Neural cell (in vitro differentiated cells): ENCODE data around the gene NSF. TPM values are rescaled to one million over a fixed set of nuclear protein-coding genes. Genes with fewer than 3 reads are reported as not detected.
"Not testable (repeated sequence)": the region's sequence is repeated elsewhere in the genome, so short reads cannot be mapped to it uniquely, and the experiment has no call there.

Experiments used
- H2AFZ ChIP-seq: fragments of 200-600, 300-800 bp; sonication (generic), shearing (Covaris generic); 2 replicates; pipeline ENCODE4 v1.6.0; 2014; ENCODE audit warnings: low read depth, mild to moderate bottlenecking, antibody characterized with exemption, low read length, moderate library complexity
- H3F3A ChIP-seq: fragments of 200-600 bp; shearing (Covaris generic); 2 replicates; pipeline ENCODE4 v1.6.1; 2016; ENCODE audit warnings: mild to moderate bottlenecking, moderate library complexity, mixed read lengths, antibody characterized with exemption, low read length; ENCODE audit not compliant: insufficient read depth, poor library complexity, severe bottlenecking
- H3K27ac ChIP-seq: fragments of 200-600, 300-800 bp; sonication (generic), shearing (Covaris generic); 2 replicates; pipeline ENCODE4 v1.5.1; 2014; ENCODE audit warnings: mild to moderate bottlenecking, low read length, moderate library complexity
- H3K27me3 ChIP-seq: fragments of 300-800, 200-600 bp; sonication (generic), shearing (Covaris generic); 2 replicates; pipeline ENCODE4 v1.6.0; 2014; ENCODE audit warnings: mild to moderate bottlenecking, low read depth, low read length, moderate library complexity; ENCODE audit not compliant: insufficient read depth
- H3K36me3 ChIP-seq: fragments of 300-800, 200-600 bp; sonication (generic), shearing (Covaris generic); 2 replicates; pipeline ENCODE4 v1.5.1; 2014; ENCODE audit warnings: mild to moderate bottlenecking, antibody characterized with exemption, low read length, moderate library complexity; ENCODE audit not compliant: insufficient read depth
- H3K4me2 ChIP-seq: fragments of 300-800, 200-600 bp; sonication (generic), shearing (Covaris generic); 2 replicates; pipeline ENCODE4 v1.6.0; 2014; ENCODE audit warnings: mild to moderate bottlenecking, low read length
- H3K4me3 ChIP-seq: fragments of 300-800, 200-600 bp; sonication (generic), shearing (Covaris generic); 2 replicates; pipeline ENCODE4 v1.5.1; 2014; ENCODE audit warnings: mild to moderate bottlenecking, low read length, moderate library complexity
- H3K79me2 ChIP-seq: fragments of 200-600 bp; shearing (Covaris generic); replicated peaks from 2 replicates; pipeline ENCODE4 v1.6.0; 2014; ENCODE audit warnings: mild to moderate bottlenecking, low read length, moderate library complexity; ENCODE audit not compliant: insufficient read depth
- H3K9ac ChIP-seq: fragments of 300-800, 200-600 bp; sonication (generic), shearing (Covaris generic); 2 replicates; pipeline ENCODE4 v1.6.1; 2016; ENCODE audit warnings: mild to moderate bottlenecking, low read length, mixed read lengths
- H3K9me2 ChIP-seq: fragments of 200-600 bp; shearing (Covaris generic); 2 replicates; pipeline ENCODE4 v1.6.1; 2016; ENCODE audit warnings: mild to moderate bottlenecking, low read length, mixed read lengths; ENCODE audit not compliant: insufficient read depth
- H3K9me3 ChIP-seq: fragments of 200-600, 300-800 bp; sonication (generic), shearing (Covaris generic); 2 replicates; pipeline ENCODE4 v1.6.1; 2016; ENCODE audit warnings: mild to moderate bottlenecking, mixed run types, low read length, moderate library complexity, mixed read lengths
- H4K20me1 ChIP-seq: fragments of 200-600 bp; shearing (Covaris generic); 2 replicates; pipeline ENCODE4 v1.6.1; 2016; ENCODE audit warnings: mild to moderate bottlenecking, mixed run types; ENCODE audit not compliant: insufficient read depth
- polyA plus RNA-seq: library from polyadenylated mRNA; depleted of rRNA; stranded (reverse); fragments of >200 nt; gene quantifications from 2 replicates; pipeline ENCODE4 v1.2.3, GENCODE V29; 2014

NSF gene
- polyA plus RNA-seq, 1 donor from 2014 or later, result 98.6 TPM

DNA sequence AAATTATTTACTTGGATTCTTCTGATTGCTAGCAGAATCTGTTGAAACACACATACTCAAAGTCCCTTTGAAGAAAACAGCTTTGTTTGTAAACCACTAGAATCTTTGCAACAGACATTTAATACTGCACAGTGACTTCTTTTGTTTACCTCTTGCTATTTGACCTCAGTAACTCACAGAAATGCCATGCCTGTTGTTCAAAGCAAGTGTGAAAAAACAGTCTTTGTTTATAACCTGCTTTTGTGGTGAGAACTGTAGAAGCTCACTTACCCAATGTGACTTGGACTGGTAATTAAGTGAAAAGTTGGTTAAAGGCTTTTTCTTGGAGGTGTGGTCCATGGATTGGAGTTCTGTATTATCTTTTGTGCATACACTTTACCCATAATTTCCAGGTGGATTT, 44.4 kb downstream of the NSF start:
- not testable (repeated sequence) for H3K36me3 ChIP-seq, H3K9me2 ChIP-seq, H3K4me3 ChIP-seq, H3K27me3 ChIP-seq, H3K79me2 ChIP-seq, H3K9ac ChIP-seq, H2AFZ ChIP-seq, H3K4me2 ChIP-seq, H3K27ac ChIP-seq, H3K9me3 ChIP-seq, H3F3A ChIP-seq, H4K20me1 ChIP-seq

DNA sequence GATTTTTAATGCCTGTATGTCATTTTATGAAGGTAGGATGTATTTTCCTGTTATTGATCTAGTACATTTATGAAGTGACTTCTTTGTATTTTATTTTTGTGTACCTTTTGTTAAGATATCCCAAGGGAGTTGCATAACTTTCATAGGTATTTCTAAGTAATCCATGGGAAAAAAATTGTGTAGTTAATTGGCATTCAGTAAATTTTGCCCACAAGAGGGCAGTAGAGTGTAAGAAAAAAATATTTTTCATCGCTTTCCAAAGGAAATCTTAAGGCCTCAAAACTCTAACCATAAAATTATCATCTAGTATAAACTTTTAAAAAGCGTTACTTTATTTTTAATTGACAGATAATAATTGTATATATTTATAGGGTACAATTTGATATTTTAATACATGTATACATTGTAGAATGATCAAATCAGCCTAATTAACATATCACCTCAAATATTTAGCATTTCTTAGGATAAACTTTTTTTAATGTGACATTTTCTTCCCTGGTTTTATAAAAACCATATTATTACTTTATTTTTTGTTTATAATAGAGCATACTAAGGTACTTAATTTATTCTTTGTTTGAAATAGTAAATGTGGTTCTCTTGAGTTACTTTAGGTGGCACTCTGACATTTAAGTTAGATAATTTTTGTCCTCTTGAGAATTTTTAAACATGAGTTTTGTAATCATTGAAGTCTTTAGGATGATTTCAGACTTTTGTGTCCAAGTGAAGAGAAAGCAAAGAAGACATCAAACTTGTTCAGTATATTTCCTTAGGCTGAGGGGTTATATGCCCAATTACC, 51.6 kb downstream of the NSF start:
- not testable (repeated sequence) for H3K27me3 ChIP-seq, H3K79me2 ChIP-seq, H3K4me3 ChIP-seq, H2AFZ ChIP-seq, H3K36me3 ChIP-seq, H3F3A ChIP-seq, H3K9me2 ChIP-seq, H3K9me3 ChIP-seq, H3K9ac ChIP-seq, H3K27ac ChIP-seq, H3K4me2 ChIP-seq, H4K20me1 ChIP-seq

DNA sequence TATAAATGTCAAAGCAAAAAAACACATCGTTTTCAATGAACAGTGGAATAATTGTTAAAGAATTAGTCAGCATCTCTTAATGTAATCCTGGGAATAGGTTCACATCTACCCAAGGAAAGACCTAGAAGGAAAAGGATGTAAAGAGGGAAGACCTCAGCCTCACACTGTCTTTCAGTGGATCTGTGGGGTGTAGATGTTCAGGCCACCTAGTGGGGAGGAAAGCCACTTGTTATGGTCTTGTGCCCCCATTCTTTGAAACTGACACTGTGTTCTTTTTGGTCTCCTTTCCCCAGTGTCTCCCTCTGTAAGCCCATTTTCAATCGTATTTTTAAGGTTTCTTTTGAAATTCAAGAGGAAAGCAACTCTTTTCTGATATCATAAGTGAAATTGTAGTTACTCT, 56.8 kb downstream of the NSF start:
- not testable (repeated sequence) for H3K36me3 ChIP-seq, H3K9me2 ChIP-seq, H3F3A ChIP-seq, H3K27ac ChIP-seq, H3K27me3 ChIP-seq, H2AFZ ChIP-seq, H3K4me3 ChIP-seq, H3K4me2 ChIP-seq, H3K9ac ChIP-seq, H3K9me3 ChIP-seq, H3K79me2 ChIP-seq, H4K20me1 ChIP-seq

DNA sequence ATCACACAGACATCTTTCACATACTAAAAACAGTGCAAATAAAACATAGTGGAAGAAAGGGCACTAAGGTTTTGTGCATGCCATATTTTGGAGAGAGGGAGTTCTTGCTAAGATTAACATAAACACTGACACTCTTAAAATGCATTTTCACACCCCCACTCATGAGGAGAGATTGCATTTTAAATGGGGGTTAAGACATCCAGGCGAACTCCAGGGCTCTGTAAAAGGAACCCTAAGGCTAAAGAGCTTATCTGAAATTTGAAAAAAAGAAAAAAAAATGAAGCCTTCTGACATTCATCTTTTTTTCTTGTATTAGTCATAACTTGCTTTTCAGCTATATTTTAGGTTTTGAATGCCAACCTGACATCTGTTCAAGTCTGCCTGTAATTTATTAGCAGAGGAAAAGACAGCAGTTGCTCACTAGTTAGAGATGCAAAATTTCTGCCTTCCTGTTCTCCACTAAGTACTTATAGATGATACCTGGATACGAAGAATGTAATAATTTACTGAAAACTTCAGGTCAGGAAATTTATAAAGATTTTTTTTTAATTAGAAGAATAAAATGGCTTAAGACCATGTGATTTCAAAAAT, 57.3 kb downstream of the NSF start:
- H3K27ac ChIP-seq, H3K9ac ChIP-seq, H3K36me3 ChIP-seq, H3K79me2 ChIP-seq, H3F3A ChIP-seq, H4K20me1 ChIP-seq, H3K9me2 ChIP-seq, H3K27me3 ChIP-seq, H2AFZ ChIP-seq, H3K4me3 ChIP-seq, H3K4me2 ChIP-seq, H3K9me3 ChIP-seq: not testable (repeated sequence)

DNA sequence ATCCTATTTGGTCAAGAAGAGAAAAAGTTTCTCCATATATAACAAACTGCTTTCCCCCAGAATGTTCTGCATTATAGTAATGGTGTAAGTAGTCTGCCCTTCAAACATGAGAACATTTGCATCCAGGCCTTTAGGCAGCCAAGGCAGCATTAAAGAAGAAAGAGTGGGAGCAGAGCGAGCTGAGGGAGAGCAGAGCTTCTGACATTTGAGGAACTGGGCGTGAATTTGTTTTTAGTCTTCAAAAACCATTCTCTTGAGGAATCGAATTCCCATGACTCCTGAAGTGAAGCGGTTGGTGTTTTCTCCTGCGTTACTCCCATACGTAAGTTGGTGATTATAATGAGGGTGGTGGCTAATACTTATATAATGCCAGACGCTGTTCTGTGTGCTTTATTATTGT, 58.8 kb downstream of the NSF start:
- H3K79me2 ChIP-seq, H3K4me2 ChIP-seq, H3K9me3 ChIP-seq, H2AFZ ChIP-seq, H4K20me1 ChIP-seq, H3K9ac ChIP-seq, H3K9me2 ChIP-seq, H3K36me3 ChIP-seq, H3K27me3 ChIP-seq, H3K4me3 ChIP-seq, H3F3A ChIP-seq, H3K27ac ChIP-seq: not testable (repeated sequence)

DNA sequence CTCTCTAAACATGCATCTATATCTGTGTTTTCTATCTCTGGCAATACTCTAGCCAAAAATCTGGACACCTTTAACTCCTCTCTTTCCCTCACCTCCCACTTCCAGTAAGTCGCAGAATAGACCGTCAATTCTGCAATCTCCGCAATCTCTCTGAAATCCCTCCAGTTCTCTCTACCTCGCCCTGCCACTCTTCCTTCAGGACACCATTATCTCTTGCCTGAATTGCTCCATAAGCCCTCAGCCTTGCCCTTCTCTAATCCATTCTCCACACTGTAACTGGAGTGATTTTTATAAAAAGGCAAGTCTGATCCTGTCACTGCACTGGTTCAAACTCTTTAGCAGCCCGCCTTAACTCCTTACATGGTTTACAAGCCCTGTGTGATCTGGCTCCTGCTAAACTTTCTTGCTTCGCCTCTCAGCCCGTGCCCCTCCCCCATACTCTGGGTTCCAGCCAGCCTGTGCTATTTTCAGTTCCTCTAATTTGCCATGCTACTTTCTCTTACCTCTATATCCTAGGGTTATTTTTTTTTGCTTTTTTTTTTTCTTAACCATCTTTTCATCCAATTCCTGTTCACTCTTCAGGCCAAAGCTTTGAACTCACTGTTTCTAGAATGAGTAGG, 61.7 kb downstream of the NSF start:
- not testable (repeated sequence) for H3K36me3 ChIP-seq, H3K9ac ChIP-seq, H3K9me2 ChIP-seq, H3F3A ChIP-seq, H3K27me3 ChIP-seq, H3K27ac ChIP-seq, H3K4me3 ChIP-seq, H3K9me3 ChIP-seq, H4K20me1 ChIP-seq, H3K79me2 ChIP-seq, H3K4me2 ChIP-seq, H2AFZ ChIP-seq

DNA sequence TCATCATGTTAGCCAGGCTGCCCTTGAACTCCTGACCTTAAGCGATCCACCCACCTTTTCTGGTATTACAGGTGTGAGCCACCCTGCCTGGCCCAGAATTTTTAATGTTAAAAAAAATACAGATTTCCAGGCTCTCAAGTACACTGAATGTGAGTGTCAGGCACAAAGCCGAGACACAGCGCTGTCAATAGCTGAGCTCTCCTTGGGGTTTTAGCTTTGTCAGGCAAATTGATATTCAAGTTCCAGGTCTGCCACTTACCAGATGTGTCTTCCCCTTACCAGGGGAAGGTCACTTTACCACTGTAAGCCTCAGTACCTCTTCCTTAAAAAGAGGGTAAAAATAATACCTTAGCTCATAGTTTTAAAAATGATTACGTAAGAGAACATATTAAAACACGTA, 67.8 kb downstream of the NSF start:
- H4K20me1 ChIP-seq, H3K79me2 ChIP-seq, H3K27me3 ChIP-seq, H3K9me2 ChIP-seq, H2AFZ ChIP-seq, H3K9ac ChIP-seq, H3K4me3 ChIP-seq, H3K36me3 ChIP-seq, H3F3A ChIP-seq, H3K4me2 ChIP-seq, H3K27ac ChIP-seq, H3K9me3 ChIP-seq: not testable (repeated sequence)

DNA sequence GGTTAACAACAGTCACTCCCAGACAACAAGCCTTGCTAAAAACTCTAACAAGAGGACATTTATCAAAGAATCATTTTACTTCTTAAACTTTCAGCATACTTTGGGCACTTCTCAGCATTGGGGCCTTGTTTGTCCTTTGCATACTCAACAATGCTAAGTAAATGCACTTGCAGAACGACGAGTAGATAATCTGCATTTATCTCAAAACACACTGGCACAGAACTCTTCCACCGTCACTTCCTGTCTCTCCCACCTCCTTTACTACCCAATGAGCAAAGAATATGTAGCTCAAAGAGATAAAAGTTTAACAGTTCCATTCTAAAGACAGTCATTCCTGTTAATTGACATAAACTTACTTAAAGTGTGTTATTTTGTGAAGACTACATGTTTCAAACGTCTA, 69.2 kb downstream of the NSF start:
- not testable (repeated sequence) for H3K4me3 ChIP-seq, H2AFZ ChIP-seq, H3K9me3 ChIP-seq, H3K27me3 ChIP-seq, H3K27ac ChIP-seq, H3K9ac ChIP-seq, H3K36me3 ChIP-seq, H3F3A ChIP-seq, H3K4me2 ChIP-seq, H3K9me2 ChIP-seq, H4K20me1 ChIP-seq, H3K79me2 ChIP-seq
